GM21786 (cell line): ENCODE measurements around the gene PPP1R16B.
A peak's percentile ranks its signal among the peaks of the same experiment; 100 is the strongest.
"Not testable (repeated sequence)": the region's sequence is repeated elsewhere in the genome, so short reads cannot be mapped to it uniquely, and the experiment has no call there.

Experiments
- ATAC-seq: cut with Tn5 transposase; IDR thresholded peaks from one replicate; pipeline ENCODE4 v1.9.1; 2021; ENCODE audit not compliant: unreplicated experiment

The PPP1R16B gene

DNA sequence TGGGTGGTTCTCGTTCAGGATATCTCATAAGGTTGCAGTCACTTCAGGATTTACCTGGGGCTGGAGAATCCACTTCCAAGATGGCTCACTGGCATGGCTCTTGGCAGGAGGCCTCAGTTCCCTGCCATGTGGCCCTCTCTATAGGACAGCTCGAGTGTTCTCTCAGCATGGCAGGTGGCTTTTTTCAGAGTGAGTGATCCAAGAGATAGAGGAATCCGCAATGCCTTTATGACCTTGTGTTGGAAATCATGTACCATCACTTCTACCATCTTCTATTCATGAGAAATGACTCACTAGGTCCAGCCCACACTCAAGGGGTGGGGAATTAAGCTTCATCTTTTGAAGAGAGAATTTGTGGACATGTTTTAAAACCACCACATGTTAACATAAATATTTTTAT lies 37.8 kb downstream of the PPP1R16B start:
- ATAC-seq = no peak

DNA sequence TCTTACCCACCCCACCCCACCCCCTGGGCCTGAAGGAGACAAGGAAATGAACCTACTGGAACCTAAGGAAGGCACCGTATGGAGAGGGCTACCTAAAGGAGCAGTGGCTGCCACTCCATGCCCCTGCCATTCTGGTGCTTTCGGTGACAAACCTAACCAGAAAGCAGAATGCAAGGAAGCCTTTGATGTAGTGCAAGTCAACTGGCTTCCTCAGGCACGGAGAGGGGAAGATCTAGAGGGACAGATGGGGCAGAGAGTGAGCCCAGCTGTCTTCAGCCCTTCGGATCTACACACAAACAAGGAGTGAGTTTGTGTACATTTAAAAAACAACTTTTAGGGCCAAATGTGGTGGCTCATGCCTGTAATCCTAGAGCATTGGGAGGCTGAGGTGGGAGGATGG lies 39.5 kb downstream of the PPP1R16B start:
- no peak for ATAC-seq

DNA sequence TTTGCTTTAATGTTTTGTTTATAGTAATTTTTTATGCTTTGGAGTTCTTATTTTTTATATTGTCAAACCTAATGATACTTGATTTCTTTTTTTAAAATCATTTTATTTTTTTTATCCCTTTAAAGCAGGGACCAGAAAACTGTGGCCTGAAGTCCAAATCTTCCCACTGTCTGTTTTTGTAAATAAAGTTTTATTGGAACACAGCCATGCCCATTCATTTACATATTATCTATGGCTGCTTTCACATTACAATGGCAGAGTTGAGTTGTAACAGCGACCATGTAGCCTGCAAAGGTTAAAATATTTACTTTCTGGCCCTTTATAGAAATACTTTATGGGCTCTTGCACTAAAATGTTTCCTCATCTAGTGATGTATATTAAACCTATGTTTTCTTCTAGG lies 42.3 kb downstream of the PPP1R16B start:
- ATAC-seq = no peak

DNA sequence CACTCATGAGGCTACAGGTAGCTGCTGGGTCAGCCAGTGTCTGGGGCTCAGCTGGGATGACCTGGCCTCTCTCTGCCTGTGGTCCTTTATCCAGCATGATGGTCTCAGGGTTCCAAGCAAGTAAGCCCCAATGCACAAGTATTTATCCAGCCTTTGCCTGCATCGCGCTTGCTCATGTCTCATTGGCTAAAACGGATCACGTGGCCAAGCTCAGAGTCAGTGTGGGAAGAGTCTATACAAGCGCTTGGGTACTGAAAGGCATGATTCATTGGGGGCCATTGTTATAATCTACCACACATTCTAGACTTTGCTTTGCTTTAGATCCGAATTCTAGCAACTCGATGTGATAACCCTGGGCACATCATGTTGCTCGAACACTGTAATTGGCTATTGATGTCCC lies 48.3 kb downstream of the PPP1R16B start:
- no peak for ATAC-seq

DNA sequence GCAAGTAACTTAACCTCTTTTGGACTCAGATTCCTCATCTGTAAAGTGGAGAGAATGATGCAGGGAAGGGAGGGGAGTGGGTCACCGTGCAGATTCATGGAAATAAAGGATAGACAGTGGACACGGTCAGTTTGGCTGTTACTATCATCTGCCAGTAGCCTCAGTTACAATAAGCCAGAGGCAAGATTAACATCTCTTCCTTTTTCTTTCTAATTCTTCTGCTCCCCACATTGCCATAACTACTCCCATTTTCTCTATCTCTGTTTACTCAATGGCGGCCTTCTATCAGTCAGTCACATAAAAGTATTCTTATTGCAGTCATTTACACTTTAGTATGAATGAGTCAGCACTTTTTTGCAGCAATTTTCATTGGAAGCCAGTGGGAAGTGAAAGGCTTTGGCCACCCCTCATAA lies 49.2 kb downstream of the PPP1R16B start:
- no peak for ATAC-seq

DNA sequence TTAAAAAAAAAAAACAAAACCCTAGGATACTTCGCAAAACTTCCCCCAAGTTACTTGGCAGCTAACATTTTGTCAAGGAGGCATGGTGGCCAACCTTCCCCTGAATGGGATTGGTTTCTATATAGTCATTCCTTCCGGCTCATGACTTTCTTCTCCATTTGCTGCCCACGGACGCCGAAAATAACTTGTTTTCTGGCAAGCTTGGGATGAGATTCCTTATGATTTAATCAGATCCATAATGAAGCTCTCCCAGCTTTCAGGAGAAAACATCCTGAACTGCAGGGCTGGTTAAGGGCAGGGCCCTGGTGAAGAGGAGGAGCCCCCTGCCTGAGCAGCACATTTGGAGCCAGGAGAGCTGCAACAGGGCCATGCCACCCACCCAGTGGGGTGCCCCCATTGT lies 49.9 kb downstream of the PPP1R16B start:
- no peak for ATAC-seq

DNA sequence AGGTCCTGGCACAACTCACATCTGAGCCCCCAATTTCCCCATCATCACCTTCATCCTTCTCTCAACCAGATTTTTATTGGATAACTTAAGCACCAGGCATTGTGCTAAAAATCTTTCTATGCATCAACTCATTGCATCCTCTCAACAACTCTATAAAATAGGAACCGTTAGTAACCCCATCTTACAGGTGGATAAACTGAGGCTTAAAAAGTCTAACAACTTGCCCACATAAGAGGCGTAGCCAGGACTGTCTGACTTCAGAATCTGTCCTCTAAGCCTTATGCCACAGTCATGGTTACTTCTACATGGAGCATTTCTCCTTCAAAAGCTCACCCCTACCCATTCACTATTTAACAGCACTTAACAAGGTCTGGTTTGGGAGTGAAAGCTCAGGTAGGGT lies 51.1 kb downstream of the PPP1R16B start:
- ATAC-seq = no peak

DNA sequence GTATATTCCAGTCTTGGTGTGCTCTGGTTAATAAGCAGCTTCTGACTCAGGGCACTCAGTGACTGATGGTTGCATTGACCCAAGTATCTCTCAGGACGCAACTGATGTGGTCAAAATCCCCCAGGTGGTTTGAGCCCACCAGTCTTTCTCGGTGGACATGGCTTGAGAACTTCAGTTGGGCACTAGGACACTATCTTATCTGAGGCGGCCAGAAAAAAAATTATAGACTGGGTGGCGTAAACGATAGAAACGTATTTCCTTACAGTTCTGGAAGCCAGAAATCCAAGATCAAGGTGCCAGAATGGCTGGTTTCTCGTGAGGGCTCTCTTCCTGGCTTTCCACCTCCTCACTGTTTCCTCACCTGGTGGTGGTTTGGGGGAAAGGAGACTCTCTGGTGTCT lies 52.2 kb downstream of the PPP1R16B start:
- no peak for ATAC-seq

DNA sequence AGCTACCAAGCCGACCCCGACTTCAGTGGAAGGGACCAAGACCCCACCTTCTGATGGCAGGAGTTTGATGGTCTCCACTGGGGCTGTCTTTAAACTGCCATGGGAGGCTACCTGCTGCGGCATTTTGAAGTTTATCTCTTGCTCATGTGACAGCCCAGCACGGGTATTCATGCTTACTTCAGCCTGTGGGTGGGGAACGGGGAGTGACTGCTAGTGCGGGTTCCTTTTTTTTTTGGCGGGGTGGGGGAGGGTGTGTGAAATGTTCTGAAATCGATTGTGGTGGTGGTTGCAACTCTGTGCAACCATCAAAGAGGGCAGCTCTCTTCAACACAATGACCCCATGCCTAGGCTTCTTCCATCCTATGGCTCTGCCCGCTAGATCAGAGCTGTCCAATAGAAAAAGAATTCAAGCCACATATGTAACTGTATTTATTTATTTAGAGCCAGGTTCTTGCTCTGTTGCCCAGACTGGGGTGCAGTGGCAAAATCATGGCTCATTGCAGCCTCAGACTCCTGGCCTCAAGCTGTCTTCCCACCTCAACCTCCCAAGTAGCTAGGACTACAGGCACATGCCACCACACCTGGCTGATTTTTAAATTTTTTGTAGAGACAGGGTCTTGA lies 53.7 kb downstream of the PPP1R16B start:
- no peak for ATAC-seq

DNA sequence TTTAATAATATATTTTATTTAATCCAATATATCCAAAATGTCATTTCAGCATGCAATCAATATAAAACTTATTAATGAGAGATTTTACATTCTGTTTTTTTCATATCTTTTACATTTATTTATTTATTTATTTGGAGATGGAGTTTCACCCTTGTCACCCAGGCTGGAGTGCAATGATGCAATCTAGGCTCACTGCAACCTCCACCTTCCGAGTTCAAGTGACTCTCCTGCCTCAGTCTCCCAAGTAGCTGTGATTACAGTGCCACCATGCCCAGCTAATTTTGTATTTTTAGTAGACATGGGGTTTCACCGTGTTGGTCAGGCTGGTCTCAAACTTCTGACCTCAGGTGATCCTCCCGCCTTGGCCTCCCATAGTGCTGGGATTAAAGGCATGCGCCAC lies 54.4 kb downstream of the PPP1R16B start:
- ATAC-seq = not testable (repeated sequence)

DNA sequence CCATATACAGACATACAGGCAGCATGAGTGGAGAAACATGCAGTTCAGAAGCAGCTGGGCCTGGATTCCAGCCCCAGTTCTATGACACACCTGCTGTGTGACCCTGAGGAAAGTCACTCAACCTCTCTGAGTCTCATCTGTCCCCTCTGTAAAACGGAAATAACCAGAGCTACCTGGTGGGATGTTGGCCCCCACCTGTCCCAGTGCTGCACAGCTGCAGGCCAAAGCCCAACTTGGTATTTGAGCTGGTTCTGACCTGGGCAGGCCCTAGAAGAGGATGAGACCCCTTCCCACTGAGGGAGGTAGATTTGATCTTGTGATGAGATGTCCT lies 55.5 kb downstream of the PPP1R16B start:
- ATAC-seq = no peak

DNA sequence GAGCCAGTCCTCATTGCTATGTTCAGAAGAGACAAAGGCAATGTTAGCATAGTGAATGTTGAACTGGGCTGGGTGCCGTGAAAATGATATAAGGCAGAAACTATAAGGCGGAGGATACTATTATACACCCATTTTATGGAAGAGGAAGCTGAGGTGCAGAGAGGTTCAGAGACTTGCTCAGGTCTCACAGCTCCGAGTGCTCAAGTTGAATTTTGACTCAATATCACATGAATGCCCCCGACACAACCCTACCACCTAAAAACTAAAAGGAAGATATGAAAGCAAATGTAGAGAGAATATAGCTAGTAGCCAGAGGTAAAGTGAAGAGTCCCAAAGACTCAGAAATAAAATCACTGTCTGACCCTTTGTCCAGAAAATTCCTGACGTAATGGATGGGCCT lies 56.7 kb downstream of the PPP1R16B start:
- no peak for ATAC-seq

DNA sequence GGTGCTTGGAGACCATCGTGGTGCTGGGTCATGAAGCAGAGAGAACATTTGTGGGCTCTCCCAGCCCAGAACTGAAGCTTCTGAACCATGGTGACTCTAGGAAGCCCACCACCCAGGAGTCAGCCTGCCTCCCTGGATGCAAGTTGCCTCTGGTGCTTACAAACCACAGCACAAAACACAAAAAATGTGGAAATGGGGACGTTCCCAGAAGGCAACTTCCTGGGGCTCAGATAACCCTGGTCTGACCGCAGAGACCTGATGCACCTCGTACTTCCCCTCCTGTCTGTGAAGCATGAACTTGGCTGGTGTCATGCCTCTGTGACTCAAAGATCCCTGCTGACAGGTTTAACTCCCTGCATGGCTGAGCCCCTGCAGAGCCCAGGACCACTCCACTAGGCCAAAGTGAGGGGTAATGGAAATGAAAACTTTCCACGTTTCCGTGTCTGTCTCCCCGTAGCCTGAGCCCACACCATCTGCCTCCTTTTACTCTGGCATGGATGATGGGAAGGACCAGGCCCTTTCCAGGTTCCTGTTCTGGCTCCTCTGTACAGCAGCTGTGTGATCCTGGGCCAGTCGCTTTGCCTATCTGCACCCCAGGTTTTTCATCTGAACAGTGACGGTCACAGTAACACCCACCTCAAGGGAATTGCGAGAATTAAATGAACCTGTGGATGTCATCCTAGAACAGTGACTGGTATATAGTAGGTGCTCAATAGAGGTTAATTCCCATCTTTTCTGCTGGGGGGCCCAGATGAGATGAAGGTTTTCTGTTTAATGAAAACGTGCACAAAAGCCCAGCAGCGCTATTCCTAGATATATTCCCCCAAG lies 57.7 kb downstream of the PPP1R16B start:
- peak; percentile 67 for ATAC-seq

DNA sequence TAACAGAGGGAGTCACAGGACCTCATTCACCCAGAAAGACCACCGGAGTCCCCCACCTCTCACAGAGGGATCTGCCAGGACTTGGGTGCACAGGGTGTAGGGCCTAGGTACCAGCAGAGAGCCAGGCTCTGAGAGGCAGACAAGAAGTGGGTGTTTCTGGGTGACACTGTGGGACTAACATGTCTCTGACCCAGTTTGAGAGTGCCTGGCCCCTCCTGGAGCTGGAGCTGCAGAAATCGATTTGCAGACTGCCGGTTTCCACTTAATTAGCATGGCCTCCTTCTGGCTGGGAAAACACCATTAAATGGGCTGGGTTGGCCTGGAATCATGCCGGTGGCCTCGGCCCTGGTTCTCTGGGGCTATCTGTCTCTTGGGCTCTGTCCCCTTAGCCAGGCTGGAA lies 59.2 kb downstream of the PPP1R16B start:
- ATAC-seq = no peak

DNA sequence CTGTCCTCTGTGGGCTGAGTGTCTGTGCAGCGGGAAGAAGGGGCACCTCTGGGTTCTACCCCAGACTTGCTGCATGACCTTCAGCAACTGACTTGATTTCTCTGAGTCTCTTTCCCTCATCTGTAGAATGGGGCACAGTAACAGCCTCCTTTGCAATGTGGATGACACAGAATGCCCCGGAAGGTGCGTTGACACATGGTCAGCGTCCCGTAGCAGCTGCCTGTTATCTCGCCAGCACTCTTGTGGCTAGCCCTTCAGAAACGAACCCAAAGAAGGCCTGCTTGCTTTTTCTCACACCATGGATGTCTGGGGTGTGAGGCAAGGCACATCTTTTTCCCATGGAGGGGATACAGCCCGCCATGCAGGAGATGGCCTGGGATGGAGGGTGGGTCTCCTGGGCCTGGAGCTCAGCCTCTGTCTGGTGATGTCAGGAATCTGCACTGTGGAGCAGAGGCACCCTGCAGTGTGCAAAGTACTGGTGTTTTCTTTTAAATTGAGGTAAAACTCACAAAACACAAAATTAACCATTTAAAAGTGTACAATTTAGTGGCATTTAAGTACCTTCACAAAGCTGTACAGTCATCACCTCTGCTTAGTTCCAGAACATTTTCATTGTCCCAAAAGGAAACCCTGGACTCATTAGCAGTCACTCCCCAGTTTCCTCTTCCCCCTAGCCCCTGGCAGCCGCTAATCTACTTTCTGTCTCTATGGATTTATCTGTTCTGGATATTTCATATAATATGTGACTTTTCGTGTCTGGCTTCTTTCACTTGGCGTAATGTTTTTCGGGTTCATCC lies 61.0 kb downstream of the PPP1R16B start:
- ATAC-seq = no peak

DNA sequence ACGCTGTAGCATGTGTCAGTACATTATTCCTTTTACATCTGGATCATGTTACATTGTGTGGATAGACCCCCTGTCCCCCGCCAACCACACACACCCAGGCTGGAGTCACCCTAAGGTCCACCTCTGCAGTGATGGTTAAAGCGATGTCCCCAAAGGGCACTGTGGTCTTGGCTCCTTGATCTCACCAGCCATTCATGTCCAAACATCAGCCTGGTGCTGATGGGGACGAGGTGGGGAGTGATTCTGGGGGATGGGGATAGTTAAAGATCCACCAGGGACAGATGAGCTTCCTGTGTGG lies 61.5 kb downstream of the PPP1R16B start:
- no peak for ATAC-seq

DNA sequence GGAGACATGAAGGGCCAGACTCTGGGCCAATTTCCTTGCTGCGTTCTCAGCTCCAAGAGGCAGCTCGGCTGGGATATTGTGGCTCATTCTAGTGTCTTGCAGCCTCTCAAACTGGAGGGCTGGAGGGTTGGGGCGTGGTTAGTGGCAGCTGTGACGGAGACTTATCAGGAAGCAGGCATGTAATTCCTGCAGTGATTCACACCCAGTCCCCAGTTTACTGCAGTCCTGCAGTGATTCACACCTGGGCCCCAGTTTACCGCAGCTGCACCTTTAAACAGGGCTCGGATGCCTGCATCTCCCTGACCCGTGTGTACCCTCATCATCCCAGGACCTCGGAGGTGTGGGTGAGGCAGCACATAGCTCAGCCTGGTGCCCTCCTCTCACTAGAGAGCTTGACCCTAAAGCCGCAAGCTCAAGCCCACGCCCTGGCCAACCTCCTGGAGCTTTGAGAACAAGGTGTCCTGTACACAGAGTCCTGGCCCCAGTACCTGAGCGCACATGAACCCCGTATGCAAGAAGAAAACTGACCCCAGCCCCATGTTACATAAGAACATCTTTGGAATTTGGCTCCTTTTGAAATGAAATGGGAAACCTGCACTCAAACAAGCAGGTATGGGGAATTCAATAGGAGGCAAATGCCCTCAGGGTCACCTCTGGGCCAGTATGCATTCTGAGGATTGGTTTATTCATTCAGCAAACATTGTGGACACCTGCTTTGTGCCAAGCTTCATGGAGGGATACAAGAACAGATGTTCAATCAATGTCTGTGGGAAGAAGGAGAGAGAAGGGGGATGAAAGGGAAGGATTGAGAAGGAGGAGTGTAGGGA lies 65.4 kb downstream of the PPP1R16B start:
- ATAC-seq = no peak

DNA sequence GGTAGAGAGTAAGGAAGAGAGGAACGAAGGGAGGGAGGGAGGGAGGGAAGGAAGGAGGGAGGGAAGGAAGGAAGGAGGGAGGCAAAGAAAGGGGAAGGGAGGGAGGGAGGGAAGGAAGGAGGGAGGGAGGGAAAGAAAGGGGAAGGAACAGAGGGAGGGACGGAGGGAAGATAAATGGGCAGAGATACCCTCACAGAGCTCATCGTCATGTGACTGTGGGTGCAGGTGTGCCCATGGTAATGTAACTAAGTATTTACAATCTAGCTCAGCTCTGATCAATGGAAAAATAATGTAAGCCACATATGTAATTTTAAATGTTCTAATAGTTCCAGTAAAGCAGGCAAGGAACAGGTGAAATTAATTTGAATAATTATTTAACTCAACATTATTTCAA lies 66.1 kb downstream of the PPP1R16B start:
- no peak for ATAC-seq

DNA sequence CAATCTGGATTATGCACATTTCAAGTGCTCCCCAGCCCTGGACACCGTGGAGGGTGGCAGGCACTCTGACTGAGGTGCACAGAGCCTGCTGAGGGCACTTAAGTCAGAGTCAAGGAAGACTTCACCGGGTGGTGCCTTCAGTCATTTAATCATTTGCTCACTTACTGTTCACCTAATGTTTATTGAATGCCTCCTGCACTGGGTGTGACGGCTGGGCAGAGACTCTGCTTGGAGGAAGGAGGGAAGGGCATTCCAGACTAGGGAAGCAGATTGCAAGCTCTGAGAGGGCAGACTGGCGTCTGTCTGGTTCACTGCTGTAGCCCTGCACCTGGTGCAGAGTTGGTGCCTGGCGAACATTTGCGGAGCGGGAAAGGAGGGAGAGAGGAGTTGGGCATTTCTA lies 66.5 kb downstream of the PPP1R16B start:
- no peak for ATAC-seq

DNA sequence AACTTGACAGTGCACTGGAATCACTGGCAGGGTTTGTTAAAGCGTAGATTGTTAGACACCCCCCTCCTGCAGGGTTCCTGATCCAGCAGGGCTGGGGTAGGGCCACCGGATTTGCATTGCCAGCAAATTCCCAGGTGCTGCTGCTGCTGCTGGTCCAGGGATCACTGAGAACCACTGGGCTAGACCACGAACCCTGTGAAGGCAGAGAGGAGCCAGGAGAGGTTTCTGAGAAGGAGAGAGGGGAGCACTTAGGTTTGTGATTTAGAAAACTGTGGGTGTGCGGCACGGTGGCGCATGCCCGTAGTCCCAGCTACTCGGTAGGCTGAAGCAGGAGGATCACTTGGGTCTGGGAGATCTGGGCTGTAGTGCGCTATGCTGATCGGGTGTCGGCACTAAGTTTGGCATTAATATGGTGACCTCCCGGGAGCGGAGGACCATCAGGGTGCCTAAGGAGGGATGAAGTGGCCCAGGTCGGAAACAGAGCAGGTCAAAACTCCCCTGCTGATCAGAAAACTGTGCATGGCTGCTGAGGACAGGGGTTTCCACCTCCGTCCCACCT lies 67.1 kb downstream of the PPP1R16B start:
- no peak for ATAC-seq

DNA sequence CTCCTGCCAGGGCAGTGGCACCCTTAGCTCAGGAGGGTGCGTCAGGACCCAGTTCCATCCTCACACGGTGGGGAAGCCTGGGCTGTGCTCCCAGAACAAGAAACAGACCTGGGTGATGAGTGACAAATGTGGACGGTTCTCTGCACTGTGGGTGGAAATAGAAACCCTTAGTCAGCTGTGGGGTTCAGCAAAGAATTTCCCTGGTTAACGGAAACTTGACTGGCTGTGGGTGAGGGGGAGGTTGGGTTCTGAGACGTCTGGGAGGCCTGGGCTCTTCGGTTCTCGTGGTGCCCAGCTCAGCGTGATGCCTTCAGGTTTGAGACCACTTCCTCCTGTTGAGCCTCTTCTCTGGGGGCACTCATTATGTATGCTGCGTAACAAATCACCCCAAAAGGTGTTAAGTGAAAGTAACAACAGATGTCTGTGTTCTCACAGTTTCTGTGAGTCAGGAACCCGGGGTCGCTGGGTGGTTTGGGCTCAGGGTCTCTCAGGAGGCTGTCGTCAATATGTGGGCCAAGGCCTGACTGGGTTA lies 67.6 kb downstream of the PPP1R16B start:
- peak; percentile 55 for ATAC-seq
